Stimulated activated CD4-positive, alpha-beta T cell treated with anti-CD3 and anti-CD28 coated beads, Interleukin-4, amount 100 ng/mL, for 24 hours (primary cell): ENCODE data around the gene KANK4.

ENCODE experiments used
- DNase-seq: peaks from one replicate; pipeline ENCODE4 v3.0.0-alpha.2; 2020

The KANK4 gene

DNA sequence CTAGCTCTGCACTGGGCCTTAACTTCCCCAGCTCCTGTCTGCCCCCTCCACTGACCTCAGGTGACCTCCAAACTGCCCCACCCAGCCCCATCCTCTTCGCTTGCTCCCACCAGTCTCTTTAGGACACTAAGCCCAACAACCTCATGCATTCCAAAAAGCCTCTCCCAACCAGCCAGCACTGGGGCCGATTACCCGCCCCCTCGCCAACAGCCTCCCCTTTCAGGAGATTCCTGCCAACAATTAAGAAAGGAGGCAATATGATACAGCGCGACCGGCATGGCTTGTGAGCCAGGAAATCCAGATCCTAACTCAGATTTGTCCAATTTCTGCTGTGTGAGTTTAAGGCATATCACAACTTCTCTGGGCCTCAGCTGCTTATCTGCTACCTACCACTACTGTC lies 14.7 kb downstream of the KANK4 start:
- DNase-seq: no peak

DNA sequence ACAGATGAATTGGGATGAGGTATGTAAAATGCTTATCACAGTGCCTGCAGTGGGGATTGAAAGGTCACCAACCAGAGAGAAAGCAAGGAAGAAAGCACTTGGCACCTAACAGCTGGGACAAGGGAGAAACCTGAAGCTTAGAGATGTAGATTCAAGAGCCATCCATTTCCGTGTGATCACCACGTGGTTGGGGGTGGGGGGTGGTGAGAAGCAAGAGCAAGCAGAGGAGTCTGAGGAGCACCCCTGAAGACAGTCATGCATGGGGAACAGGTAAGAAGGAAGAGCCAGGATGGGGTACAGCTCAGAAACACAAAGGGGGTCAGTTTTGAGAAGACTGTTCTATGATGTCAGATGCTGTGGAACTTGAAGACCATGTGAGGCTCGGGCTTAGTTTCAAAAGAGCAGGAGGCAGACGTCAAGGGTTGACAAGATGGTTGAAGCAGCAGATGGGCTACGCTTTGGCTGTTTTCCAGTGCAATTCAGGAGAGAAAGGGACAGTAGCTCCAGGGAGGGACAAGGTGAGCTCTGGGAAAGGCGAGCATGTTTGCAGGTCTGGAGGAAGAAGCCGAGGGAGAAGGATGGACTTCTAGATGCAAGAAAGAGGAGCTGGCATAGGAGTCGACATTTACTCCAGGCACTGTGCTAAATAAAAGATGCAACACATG lies 17.4 kb downstream of the KANK4 start:
- no peak for DNase-seq

DNA sequence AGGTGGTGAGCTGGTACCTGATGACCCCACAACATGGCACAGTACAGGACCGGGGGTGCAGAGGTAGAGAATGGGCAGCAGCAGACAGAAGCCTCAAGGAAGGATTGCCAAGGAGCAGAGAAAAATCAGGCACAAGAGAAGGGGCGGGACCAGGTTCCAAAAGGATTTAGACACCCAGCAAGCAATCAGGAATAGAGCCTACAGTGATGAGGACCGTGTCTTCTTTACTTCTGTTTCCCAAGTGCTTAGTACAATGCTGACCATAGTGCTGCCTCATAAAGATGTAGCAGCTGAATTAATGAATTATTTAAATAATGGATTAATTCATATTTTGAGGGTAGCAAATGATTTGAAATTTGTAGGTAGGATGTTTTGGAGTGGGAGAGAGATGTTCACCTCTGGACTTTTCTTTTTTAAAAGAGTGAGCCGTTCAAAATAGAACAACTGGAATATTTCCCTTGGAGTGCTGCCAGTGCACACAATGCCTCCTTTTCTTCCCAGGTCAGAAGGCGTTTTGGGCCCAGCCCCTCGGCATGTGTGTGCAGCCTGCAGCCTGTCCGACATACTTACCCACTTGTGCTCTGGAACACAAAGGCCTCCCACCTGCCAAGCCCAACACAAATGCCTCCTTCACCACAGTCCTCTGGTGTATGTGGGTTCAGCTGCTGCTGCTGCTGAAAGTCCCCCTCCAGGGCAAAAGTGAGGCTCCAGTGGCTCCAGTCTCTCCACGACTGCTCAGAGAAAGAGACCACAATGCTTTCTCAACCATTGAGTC lies 19.6 kb downstream of the KANK4 start:
- no peak for DNase-seq

DNA sequence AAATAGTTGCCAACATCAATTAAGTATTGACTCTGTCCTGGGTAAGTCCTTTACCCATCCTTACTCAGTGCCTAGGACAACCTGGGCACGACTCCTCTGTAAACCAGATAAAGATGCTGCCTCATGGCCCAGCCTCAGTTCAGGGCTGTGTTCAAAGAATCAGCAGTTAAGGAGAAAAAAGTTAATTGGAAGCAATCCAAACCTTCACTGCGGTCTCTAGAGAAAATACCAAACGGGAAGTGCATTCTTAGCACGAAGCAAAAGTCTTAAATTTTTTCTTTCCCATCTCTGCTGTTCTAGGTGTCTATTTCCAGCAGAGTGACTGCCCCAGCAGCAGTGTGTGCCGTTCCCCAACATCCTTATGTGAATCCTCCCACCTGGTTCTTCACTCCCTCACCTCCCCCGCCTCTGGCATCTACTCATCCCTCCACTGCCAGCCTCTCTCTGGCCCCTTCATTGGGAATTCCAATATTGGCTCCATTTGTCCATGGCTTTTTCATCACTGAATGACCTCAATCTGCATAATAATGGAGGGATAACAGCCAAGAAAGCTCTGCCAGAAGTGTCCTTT lies 23.2 kb downstream of the KANK4 start:
- no peak for DNase-seq

DNA sequence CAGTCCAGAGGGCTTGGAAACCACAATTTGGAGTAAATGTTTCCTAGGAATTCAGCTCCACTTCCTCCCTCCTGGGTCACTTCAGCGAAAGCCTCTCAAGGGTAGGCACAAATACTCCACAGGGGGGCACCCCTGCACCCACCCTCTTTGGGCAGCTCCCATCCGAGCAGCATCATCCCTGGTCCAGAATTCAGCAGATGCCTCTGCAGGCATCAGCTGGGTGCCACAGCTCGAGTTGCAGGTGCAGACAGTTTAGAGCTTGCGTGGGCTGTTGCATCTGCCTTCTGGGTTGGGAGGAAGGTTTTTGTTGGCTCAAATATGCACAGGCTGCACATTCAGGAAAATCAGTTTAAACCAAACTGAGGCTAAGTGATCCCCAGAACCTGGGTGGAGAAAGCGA lies 25.0 kb downstream of the KANK4 start:
- no peak for DNase-seq

DNA sequence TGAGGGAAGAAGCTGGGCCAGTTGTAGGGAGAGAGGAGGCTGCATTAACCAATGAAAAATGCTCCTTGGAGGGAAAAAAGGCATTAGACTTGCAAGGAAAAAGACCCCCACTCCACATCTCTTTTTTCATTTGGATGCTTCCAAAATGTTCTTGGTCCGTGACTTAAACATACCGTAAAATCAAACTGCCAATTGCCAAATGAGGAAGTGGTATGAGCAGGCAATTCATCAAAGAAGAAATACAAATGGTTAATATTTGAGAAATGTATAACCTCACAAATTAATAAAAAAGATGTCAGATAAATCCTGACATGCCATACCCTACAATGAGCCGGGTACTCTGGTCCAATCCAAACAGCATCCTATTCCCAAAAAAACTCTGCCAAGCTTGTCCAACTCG lies 30.6 kb downstream of the KANK4 start:
- no peak for DNase-seq

DNA sequence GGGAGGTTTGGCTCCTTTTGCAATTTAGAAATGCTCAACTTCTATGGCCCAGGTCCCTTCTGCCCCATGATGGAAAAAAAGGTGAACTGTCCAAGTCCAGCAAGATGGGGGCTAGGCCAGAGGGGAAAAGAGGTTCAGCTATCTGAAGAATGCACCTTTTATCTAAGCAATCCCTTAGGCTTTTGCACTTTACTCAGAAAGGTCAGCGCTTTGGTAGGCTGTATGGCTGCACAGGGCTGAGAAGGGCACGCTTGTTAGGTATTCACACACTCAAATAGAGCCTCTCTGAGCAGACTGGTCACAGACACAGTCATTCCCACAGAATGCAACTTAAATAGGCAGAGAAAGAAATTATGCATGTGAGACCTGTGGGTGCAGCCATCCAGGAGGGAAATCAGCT lies 31.0 kb downstream of the KANK4 start:
- no peak for DNase-seq

DNA sequence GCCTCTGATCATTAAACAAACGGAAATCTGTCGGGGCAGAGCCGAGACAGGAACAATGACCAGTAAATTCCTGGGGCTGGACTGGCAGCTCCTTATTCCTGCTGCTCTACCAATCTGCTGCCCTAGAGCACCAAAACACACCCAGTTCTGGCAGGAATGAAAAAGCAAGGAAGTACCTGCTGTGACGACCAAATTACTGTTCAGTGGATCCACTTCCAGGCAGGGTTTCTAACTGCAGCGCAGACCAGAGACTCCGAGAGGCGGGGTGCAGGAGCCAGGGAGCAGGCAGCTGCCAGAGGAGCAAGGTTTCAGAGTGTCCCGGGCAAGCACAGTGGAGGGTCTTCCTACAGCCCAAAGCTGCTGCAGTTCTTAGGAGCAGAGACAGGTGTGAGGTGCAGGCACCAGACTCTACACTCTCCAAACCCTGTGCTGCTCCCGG lies 32.4 kb downstream of the KANK4 start:
- no peak for DNase-seq

DNA sequence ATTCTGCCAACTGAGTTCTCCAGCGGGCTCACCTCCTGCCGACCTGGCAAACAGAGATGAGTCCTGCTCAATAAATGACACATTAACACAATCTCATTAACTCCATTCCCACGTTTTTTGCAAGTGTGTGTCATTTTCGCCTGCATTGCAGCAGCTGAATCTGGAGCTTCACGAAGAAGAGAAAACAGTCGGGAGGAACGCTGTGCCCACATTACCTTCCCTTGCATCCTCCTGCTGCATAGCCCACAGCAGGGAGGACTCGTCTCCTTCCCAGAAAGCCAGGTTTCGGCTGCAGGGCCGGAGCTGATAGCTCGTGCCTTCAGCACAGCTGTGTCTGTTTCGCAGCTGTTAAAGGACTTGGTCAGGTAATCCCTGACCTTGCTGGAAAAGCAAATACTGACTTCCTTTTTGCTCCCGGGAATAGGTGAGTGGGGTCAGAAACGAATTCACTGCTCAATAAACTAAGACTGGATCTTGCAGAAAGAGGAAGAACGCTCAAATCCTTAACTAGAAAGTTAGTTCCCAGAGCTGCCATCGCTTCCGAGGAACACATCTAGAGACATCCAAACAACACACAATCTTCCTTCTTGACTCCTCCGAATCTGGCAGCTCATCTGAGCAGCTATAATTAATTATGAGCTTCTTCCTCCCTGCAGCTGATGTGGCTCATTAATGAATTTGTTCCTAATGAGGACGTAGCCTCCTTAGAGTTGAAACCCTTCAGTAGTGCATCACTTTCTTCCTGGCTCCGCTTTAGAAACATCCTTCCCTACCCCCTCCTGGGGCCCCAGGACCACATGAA lies 33.0 kb downstream of the KANK4 start:
- no peak for DNase-seq

DNA sequence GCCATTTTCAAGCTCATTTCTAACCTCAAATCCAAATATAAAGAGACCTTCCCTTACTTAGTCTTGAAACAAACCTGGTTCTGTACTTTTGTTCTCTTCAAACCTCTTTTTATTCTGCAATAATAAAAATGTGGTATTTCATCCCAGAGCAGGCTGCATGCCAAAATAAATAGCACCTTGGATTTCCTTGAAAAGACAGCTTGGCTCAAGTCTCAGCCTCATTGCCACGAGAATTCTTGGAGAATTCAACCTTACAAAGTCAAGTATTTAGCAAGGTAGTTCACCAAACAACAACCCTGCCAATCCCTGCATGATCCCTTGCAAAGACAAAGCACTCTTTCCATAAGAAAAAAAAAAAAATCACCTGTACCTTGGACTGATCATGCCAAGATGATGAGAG lies 33.8 kb downstream of the KANK4 start:
- DNase-seq: no peak

DNA sequence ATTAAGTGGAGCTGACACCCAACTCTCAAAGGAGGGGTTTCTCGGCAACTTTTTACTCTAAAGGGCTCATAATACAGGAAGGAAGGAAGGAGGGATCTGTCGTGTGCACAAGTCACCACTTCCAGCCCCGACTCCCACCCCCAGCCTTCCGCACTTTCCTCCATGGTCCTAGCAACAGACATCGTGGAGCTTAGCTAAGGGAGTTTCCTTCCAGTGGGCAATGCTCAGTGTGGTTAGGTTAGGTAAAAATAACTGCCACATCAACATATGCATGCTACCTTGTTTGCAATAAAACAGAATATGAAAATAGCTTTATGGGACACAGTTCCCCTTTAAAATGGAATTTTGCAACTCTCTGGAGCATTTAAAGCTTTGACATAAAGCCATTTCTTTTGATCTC lies 35.2 kb downstream of the KANK4 start:
- no peak for DNase-seq

DNA sequence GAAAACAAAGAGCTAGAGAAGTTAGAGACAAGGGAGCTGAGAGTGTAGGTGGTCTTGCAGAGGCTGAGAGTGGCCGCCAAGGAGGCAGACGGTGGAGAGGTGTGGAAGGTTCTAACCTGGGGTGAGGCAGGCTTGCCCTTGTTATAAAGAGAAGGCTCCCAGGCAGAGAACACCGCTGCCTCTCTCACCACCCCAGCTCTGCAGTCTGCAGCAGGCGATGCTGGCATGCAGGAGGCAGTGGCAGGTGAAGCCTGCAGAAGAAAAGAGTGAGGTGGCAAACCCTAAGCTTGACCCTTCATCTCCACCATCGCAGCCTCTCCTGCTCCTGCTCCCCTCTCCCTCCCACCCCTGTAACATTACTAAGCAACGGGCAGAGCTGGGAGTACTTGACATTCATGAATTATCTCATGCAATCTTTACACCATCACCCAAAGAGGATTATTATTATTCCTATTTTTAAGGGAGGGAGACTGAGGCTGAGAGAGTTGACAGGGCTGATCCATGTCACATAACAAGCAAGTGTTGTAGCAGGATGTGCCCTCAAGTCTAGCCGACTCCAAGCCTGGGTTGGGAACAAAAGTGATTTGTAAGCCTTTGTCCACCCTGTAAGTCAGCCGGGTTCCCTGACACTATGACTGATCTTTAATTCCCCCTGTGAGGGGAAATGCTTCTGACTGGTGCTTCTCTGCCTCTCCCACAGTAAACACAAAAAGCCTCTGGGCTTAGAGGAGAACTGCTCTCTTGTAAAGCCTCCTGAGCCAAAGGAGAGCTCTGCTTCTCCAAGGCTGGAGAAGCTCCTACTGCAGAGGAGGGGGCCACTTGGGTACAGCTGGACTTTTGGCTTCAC lies 36.1 kb downstream of the KANK4 start:
- no peak for DNase-seq

DNA sequence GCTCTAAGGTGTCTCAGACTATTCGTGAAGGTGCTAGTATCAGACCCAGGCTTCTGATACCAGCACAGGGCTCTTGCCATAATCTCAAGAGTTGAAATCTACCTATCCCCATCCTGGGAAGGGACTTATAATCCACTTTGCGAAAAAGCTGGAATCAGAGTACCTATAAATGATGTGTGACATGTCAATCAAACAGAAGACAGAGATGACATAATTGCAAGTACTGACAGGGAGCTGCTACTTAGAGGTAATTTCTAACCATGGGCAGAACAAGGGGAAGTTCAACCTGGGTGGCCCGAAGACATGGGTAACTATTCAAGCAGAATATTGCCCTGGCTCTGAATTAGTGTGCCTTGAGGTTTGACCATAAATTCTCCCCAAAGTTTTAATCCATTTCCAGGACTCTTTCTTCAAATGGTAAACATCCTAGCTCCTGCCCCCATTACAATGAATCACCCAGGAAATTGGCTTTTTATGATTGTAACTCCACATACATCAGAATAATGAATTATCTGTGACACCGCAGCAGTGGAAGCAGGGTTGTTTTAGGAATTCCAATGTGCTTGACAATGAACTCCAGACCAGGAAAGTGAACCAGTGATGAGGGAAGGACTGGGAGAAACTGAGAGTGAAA lies 37.2 kb downstream of the KANK4 start:
- no peak for DNase-seq

DNA sequence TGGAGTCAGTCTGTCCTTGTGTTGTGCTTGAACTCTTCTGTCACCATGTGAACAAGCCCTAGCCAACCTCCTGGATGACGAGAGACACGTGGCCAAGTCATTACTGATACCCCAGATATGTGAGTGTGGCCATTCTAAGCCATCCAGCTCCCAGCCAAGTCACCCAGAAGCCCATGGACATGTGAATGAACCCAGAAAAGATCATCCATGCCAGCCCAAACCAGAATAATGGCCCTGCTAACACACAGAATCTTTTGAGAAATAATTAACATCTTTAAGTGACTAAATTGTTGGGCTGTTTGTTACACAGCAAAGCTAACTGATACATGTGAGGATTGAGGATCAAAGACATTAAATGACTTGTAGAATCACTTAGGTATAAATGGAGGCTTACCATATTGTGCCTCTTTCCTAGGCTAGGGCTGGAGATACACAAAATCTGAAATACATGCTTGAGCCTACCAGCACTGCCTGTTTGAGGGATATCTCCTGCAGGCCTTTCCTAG lies 38.2 kb downstream of the KANK4 start:
- no peak for DNase-seq

DNA sequence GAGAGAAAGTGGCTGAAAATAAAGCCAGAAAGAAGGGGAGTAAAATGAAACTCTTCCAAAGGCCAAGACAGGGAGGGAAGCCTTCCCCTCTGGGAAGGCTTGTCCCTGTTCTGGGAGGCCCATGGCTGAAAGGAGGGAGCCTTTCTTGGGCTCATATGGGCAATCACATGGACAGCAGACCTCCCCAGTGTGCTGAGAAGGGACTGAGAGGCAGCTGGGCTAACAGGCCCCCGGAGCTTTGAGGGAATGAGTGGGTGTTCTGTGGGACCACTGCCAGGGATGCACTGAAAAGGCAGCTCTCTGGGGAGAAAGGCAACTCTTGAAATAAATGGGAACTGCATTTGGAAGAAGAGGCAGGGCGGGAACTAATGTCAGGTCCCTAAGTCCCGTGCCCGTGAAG lies 39.1 kb downstream of the KANK4 start:
- DNase-seq: no peak

DNA sequence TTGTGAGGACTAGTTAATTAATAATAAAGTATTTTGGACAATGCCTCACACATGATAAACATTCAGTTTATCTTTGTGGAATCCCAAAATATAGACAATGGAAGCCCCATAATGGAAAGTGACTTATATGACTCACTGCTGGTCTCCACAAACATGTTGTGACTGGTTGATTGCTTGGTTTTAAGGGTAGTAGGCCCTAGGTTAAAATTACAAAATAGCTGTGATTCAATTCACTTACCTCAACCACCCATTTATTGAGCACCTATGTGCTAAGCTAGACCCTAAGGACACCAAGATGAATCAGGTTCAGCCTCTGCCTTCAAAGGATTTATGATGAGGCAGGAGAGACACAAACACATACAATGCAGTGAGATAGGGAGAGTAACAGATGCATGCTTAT lies 42.4 kb downstream of the KANK4 start:
- DNase-seq: no peak

DNA sequence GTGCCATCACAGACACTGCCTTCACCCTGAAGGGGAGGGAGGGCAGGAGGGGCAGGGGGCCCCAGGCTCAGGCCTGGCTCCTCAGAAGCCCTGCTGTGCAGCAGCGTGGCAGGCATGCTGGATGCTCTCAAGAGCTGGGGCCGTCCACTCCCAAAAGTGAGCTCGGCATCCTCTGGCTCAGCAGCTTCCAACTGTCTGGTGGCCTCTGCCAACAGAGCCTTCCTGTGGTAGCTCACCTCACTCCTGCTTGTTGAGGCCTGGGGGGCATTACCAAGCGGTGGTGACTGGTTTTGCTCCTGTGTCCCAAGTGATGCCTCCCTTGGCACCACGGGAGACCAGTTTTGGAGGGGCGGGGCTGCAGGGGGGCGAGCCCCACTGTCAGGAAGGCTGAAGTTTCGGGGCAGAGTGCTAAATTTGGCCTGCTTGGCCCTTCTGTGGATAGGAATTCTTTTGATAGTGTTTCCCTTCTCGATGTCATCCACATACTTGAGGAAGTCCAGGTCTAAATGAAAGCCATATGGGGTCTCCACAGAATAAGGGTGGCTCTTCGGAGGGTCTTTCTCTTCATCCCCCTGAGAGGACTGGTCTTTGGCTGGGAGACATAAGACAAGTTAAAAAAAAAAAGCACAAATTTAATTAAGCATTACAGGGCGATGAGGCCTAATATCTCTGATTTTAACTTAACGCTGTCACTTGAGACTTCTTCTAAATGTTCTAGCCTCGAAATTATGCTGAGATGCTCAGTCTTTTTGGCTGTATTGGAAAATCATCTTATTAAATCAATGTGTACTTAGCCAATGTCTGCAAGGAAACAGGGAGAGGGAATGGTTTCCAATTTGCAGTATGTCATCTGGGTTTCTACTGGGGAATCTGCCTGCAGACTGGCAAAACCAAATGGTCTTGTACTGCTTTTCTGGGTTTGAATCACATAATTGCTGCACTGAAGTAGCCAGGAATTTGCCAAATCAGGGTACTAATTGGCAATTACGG lies 44.4 kb downstream of the KANK4 start:
- DNase-seq: no peak

DNA sequence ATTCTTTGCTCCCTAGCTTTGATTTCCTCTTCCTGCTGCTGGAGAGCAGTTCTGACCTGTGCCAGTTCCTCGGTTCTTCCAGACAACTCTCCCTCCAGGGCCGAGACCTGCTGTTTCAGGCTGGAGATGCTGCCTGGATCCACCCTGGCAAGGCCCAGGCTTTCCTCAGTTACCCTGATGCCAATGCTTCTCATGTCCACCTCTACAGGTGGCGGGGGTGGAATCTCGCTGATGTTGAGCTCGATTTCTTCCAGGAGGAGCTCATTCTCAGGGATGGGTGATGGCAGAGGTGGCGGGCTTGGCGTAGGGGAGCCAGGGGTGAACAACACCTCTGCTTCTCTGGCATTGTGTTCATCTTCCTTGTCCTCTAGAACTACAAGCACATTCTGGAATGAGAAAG lies 45.3 kb downstream of the KANK4 start:
- DNase-seq: no peak

DNA sequence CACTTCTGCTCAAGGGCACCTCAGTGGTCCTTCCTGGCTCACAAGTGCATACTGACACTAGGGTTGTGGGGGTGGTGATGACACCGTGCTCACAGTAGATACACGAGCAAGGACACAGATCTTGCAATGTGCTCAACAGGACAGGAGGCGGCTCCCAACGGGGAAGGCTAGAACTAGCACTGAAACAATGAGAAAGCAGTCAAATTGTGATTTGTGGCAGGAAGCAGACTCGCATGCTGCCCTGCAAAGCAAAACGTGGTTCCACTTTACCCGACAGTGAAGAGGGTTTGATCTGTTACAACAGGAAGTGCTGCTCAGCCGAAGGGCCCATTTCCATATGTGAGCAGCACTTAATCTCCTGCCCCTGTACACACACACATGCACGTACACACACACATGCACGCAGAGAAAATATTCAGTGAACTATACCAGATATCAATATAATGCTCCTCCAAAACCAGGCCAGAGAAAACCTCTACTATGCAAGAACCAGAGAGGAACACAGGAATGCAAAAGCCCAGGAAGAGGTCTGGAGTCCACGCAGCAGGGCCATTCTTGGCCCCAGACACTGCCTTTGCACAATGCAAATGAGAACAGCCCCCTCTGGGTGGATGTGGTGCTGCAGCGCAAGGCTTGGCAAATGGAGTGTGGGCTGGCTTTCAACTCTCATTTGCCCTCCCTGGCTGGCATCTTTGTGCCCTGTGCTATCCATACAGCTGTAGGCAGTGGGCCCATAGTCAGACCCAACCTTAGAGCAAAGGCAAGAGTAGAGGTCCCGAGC lies 47.1 kb downstream of the KANK4 start:
- peak; percentile 26 for DNase-seq

DNA sequence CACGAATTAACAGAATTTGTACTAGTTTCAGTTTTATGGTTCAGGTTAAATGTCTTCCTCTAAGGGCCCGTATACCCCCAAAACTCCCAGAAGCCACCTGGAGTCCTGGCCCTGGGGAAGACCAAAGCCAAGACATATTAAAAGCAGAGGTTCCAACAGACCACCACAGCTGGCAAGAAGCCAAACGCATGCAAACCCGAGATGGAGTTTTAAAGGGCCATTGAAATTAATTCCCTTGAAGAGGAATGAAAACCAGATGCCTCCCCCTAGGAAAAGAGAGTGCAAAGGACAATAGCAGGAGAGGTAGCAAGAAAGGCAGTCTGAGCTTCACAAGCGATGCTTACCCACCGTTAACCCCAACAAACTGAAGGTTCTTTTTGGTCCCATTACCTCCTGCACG lies 48.1 kb downstream of the KANK4 start:
- DNase-seq: no peak
